ENCODE results near the gene RASGRF1.

RASGRF1 gene

DNA sequence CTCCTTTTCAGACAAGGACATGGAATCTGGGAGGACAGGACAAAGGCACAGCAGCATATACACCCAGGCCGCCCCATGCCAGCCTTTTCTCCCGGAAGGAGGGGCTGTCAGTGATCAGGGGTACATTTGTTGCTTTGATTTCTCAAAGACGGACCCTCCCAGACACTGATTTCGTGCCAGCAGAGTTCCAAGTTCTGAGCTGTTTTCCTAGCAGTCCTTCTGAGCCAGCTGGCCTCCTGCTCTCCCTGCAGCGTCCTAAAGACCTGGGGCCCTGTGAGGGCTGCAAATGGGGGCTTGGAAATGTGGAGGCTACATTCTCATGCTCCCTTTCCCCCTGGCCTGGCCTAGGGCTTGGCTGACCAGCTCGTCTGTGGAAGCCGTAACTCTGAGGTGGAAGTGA lies 168.1 kb downstream of the RASGRF1 start:
- in situ Hi-C loops (cut with MboI; ENCODE audit: low sequenced_read_pairs): no loop called here

DNA sequence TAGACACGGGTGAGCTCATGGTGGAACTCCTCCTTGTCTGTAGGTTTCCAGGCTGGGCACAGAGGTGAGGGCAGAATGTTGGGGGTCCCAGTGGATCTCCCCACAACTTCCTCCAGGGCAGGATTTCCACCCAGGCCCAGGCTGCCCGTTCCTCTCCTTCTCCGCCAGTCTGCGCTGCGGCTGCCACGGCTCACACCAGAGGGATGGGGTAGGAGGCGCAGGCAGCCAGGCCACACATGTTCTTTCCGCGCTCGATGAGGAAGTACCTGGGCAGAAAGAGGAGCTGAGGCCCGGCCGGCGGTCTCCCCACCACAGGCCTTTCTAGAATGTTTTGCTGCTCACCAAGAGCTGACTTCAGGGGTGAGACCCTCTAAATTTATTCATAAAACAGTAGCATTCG lies 168.6 kb downstream of the RASGRF1 start:
- in situ Hi-C loops (cut with MboI; ENCODE audit: low sequenced_read_pairs): no loop called here

DNA sequence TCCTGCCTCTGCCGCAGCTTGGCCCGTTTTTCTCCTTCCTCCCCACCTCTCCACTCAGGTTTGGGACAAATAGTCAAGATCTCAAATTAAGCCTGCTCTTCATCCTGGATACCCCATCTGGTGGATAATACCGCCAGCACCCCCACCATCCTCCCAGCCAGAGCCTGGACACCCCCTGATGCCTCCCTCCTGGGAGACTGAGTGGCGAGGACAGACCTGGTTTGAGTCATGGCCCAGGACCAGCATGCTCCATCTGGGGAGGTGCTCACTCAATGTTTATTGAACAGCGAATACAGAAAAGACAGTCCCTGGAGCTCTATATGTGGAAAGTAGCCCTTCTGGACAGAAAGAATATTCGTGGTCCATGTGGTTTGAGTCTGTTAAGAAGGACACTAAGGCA lies 169.1 kb downstream of the RASGRF1 start:
- in situ Hi-C loops (cut with MboI; ENCODE audit: low sequenced_read_pairs): no loop called here

DNA sequence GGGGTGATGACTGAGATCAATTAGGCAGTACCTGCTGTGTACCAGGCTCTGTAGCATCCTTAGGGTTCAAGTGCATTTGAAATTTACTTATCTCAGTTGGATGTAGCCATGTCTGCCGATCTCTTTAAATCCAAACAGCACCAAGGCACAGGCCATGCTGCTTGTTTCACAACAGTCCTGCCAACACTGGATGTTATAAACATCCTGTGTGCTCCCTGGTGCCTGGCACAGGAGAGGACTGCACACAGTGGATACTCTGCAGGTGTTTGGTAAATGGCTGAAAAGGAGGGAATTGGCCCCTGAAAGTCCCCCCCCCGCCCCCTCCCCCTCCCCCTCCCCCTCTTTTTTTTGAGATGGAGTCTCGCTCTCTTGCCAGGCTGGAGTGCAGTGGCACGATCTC lies 172.7 kb downstream of the RASGRF1 start:
- in situ Hi-C loops (cut with MboI; ENCODE audit: low sequenced_read_pairs): loop anchor here (10.0 kb wide), 2 partner anchors 107 to 267 kb away; no protein-coding TSS in a partner anchor

DNA sequence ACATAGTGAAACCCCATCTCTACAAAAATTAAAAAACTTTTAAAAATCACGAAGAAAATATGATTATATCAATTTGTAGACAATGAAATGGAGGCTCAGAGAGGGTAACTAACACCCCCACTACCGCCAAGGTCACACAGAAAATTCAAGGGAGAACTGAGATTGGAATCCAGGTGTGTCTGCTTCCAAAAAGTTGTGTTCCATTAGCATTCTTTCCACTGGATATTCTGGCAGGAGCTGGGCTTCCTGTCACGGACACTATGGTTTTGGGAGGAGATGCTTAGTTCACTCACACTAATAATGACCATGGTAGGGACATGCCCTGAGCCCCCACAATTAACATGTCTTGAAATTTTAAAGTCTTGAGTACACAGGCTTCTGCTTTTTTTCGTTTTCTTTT lies 174.5 kb downstream of the RASGRF1 start:
- in situ Hi-C loops (cut with MboI; ENCODE audit: low sequenced_read_pairs): loop anchor here (10.0 kb wide), 2 partner anchors 109 to 269 kb away; no protein-coding TSS in a partner anchor

DNA sequence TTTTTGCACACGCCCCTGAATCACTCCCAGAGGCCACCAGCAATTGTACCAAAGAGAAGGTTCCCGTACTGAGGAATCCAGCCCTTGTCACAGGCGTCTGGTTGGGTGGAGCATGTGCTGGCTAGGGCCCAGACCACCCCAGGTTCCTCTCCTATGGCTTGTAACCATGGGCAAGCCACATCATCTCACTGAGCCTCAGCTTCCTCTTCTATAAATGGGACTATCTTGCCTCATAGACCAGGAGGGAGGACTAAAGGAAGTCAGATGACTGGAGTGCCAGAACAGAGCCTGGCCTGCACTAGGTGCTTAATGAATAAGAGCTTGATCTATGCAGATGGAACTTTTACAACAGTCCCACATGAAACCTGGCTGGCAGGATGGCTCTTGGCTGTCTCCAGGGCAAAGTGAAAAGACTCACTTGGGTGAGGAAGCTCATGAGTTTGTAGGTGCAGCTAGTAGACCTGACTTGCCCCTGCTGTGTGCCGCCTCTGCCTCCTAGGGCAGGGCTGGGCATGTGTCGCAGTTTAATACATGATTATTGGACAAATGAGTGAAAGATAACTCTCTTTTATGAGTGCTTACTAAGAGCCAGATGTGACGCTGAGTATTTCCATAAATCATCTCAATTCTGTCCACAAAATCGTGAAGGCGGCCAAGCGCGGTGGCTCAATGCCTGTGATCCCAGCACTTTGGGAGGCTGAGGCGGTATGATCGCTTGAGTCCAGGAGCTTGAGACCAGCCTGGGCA lies 175.1 kb downstream of the RASGRF1 start:
- in situ Hi-C loops (cut with MboI; ENCODE audit: low sequenced_read_pairs): loop anchor here (10.0 kb wide), 2 partner anchors 109 to 269 kb away; no protein-coding TSS in a partner anchor

DNA sequence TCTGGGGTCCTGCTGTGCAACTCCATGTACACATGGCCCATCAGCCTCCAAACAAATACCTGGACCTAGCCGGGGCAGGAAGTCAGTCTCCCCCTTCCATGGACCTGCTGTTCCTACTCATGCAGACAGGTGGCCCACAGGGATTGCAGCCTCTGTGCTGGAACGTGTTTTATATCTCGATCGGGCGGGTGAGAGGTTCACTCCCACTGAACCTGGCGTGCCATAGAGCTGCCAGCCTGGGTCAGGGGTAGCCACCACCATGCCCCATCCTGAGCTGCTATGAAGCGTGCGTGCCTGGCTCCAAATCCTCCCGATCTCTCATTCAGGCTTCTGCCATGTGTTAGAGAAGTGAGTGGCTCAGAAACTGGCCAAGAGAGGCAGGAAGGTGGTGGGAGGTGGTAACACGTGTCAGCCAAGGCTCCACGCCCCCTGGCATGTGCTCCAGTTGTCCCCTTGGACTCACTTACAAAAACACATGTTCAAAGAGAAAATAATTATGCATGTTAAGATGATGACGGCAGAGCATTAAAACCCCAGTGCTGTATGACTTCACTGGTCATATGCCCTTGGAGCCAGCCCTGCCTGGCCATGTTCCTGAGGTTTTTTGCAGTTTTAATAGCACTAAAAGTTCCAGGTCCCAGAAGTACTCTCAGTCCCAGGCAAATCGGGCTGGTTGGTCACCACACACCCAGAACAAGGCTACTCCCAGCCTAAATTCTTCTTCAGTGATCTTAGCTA lies 176.4 kb downstream of the RASGRF1 start:
- in situ Hi-C loops (cut with MboI; ENCODE audit: low sequenced_read_pairs): loop anchor here (10.0 kb wide), 2 partner anchors 111 to 271 kb away; no protein-coding TSS in a partner anchor

DNA sequence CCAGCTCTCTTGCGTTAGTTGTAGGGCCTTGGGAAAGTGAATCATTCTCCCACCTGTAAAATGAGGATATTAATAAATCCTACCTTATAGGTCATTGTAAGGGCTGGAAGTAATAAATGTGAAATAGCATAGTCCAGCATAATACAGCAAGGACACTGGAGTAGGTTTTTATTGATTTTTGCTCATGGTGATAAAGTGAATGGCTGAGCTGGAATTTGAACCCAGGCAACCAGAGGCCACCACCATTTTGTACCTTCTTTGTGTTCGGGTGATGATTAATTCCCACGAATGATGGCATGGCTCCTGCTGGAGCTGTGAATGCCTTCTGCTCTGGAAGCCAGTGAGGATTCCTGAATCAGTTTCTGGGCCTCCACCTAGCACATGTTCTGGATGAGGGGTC lies 177.6 kb downstream of the RASGRF1 start:
- in situ Hi-C loops (cut with MboI; ENCODE audit: low sequenced_read_pairs): loop anchor here (10.0 kb wide), 2 partner anchors 112 to 272 kb away; no protein-coding TSS in a partner anchor

DNA sequence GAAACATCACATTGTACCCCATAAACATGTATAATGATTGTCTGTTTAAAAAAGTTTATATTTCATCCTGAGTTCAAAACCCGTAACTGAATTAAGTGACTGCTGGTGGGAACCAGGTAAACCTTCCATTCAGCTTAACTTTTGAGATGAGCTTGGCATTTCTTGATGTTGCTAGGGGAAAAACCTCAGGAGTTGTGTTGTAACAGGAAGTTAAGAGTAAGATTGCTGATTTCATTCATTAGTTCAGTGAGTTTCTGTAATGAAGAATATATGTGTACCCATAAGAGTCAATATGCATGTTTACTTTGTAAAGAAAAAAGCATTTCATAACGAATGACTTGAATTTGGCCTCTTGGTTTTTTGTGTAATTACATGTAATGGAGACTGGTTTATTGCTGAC lies 178.3 kb downstream of the RASGRF1 start:
- in situ Hi-C loops (cut with MboI; ENCODE audit: low sequenced_read_pairs): loop anchor here (10.0 kb wide), 2 partner anchors 112 to 272 kb away; no protein-coding TSS in a partner anchor

DNA sequence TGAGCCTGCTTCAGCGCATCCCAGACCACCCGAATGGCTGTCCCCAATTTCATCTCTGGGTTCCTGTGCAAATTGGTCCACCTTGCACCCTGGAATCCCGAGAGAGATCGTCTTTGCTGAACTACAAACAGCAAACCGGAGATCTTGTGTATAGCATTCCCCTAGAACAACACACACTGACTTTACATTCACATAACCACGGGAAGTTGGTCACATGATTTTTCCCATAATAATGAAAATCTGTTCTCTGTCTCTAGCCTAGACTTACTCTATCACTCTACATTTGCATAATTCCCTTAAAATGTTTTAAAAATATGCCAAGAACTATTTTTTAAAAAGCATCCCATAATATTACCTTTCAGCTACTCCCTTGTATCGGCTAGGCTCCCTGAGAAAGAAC lies 180.3 kb downstream of the RASGRF1 start:
- in situ Hi-C loops (cut with MboI; ENCODE audit: low sequenced_read_pairs): loop anchor here (10.0 kb wide), 2 partner anchors 115 to 275 kb away; no protein-coding TSS in a partner anchor
